NCI-H526 (cell line): Measurements from ENCODE around the gene STARD10.
A peak's percentile ranks its signal among the peaks of the same experiment; 100 is the strongest.

Source experiments
- DNase-seq, 2 experiments: peaks; one replicate each; lab custom pipeline; 2025; lab: John Stamatoyannopoulos, UW

STARD10 gene

DNA sequence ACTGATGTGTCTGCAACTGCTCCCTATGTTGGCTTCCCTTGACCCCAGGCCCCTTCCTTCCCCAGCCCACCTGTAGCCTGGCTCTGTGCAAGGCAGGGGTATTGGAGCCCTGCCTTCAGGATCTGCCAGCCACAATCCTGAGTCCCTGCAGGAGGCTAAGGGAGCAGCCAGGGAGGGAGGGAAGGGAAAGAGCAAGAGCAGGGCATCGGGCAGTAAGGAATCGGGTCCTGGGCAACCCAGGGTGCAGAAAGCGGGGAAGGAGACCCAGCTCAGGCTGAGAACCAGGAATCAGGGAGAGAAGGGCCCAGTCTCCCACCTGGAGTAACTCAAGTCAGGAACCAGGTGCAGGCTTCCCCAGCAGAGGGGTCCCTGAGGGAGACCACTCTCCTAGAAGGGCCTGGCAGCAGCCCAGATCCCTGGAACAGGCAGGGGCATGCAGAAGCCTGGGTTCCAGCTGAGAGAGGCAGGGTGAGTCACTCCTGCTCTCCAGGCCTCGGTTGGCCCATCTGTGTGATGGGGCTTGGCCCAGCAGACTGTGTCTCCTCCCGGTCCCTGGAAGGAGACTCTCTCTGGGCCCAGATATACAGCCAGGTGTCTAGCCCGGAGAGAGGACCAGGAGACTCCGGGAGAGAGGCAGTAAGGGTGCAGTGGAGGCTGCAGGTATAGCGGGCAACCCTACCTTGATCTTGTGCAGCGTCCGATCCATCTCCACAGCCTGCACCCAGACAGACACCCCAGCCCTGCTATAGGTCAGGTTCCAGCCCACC, 13.4 kb downstream of the STARD10 start:
- peak in 1 of 2 experiments; percentile 54 for DNase-seq

- no peak for DNase-seq
Observed at GRCh38 chr11:72779495-72780128, 14.2 kb downstream of the STARD10 start.

- peak in 1 of 2 experiments; percentile 52 for DNase-seq
Observed at GRCh38 chr11:72778535-72779494, 15.0 kb downstream of the STARD10 start.

DNA sequence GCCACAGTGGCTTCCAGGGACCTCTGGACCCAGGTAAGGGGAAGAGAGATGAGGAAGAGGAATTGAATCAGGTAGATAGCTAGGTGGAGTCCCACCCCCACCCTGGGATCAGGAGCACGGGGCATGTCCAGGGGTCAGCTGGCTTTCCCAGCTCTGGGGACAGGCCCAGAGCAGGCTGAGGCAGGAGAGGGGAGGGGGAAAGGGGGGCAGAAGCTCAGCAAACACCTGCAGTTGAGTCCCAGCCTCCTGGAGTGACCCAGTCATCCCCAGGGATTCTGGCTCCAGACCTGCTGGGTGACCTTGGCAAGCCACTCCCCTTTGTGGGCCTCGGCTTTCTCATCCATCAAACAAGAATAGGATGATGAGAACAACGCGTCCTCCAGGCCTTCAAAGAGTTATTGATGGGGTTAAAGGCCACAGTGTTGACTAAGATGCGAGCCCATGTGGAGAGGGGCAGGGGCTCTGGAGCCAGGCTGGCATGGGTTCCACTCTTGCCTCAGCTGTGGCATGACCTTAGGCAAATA, 16.0 kb downstream of the STARD10 start:
- peak in 1 of 2 experiments; percentile 68 for DNase-seq

- DNase-seq = no peak
Observed at GRCh38 chr11:72776844-72777754, 16.7 kb downstream of the STARD10 start.

GRCh38 chr11:72776117-72776843, 17.6 kb downstream of the STARD10 start:
- DNase-seq = no peak

DNA sequence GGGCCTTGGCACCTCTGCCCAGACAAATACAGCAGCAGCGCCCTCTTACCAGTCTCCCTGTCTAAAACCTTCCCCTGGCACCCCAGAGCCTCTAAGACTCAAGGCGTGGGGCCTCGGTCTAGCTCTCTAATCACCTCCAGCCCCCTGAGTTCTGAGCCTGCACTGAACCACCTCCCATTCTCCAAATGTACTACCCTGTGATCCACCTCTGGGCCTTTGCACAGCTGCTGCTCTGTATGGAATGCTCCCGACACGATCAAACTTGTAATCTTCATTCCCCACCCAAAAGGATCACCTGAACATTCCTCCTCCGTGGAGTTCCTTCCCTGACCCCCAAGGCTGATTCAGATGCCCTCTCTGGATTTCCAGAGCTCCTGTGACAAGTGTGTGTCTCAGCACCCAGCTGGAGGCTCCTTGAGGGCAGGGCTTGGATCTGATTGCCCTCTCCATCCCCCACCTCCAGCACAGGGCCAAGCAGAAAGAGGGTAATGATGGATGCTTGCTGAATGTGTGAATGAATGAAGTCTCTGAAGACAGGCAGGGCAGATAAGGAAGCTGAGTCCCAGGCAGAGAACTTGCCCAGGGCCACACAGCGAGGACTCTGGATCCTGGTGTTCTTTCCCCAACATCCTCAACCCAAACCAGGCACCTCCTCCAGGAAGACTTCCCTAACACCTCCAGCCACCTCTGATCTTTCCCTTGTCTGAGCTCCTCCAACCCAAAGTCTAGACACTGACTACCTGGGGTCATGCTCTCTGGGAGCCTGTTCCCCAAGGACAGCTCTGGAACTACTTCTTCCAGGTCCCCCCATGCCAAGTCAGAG, 18.3 kb downstream of the STARD10 start:
- no peak for DNase-seq

DNA sequence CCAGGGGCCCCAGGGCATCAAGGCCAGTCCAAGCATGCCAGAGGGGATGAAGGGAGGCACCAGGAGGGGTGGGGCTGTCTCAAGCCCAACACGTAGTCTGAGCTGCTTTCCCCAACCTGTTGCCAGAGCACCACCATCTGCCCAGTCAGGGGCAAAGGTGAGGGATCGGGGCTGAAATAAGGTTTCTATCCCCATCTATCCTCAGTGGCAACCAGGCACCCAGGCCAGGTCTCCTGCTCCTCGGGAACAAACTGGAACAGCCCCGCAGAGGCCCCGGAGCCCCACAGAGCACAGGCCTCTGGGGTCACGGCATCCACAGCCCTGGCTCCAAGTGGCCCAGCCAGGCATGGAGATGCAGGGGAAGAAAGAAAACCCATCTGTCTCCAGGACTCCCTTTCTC, 19.3 kb downstream of the STARD10 start:
- no peak for DNase-seq

DNA sequence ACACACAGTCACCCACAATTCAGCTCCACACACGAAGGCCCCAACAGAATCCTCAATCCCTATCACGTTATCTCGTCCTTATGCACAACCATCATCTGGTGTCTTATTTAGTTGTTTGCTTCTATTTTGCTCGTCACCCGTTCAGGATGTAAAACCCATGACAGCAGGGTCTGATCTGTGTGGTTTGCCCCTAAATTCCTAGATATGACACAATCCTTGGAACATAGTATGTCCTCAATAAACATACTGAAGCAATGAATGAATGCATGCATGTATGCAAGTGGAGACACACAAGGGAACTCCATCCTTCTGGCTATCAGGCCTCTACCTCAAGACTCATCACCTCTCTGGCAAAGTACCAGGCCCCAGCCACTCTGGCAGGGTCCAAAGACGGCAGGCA, 20.2 kb downstream of the STARD10 start:
- DNase-seq = no peak

DNA sequence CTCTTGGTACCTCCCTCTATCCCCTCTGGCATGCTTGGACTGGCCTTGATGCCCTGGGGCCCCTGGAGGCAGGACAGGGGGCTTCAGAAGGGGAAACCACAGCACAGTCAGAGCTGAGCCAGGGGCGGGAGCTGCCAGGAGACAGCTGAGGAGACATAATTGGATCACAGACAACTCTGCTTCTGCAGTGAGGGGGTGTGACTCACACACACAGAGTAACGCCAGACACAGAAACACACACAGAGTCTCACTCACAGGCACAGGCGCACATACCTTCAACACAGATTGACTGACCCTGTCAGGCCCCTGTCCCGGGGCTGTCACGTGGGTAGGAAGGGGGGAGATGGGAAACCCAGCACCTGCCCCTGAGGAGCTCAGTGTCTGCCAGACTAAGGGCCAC, 20.6 kb downstream of the STARD10 start:
- no peak for DNase-seq

GRCh38 chr11:72772059-72772458, 21.8 kb downstream of the STARD10 start:
- no peak for DNase-seq

DNA sequence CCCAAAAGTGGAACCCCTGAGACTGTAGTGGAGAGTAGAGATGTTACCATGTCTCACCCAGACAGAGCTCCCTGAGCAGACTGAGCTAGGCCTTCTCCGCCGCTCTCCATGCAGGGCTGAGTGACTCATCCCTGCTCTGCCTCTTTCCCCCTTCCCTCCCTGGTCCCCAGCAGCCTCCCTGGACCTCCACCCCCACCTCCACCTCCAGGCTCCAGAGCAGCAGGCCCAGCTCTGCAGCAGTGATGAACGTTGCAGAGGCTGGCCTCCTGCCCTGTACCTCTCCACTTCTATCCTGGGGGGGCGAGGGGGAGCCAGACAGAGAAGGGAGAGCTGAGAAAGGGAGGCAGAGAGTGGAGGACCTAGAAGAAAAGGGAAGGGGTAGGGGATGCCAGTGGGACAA, 22.3 kb downstream of the STARD10 start:
- DNase-seq = no peak

DNA sequence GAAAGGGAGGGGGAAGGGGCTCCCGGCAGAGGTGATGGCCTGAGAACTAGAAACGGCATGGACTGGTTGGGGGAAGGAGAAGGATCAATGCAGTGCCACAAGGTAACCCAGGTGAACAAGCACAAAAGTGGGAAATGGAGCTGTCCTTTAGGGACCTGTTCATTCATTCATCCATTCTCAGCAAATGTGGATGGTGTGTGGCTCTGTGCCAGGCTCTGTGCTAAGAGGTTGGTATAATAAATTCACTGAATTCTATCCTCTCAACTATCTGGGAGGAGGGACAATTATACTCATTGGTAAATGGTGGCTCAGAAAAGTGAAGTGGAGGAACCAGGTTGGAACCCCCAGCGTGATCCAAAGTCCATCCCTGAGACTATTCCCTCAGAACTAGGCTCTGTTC, 23.0 kb downstream of the STARD10 start:
- no peak for DNase-seq

GRCh38 chr11:72769680-72770079, 24.2 kb downstream of the STARD10 start:
- no peak for DNase-seq

DNA sequence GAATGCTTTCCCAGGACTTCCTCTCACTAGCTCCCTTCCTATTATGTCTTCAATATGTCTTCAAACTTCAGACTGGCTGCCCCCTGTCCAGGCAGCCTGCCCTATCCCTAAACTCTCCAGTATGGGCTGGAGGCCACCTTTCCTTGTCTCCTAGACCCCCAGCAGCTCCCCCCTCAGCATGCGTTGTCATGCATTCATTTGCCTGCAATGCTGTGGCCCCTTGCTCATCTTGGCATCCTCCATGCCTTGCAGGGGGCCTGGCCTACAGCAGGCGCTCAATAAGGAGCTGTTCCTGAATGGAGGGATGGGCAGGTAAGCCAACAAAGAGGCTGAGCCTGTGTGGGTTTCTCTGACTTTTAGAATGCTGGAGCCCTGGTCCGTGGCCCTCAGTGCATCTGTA, 25.3 kb downstream of the STARD10 start:
- no peak for DNase-seq

DNA sequence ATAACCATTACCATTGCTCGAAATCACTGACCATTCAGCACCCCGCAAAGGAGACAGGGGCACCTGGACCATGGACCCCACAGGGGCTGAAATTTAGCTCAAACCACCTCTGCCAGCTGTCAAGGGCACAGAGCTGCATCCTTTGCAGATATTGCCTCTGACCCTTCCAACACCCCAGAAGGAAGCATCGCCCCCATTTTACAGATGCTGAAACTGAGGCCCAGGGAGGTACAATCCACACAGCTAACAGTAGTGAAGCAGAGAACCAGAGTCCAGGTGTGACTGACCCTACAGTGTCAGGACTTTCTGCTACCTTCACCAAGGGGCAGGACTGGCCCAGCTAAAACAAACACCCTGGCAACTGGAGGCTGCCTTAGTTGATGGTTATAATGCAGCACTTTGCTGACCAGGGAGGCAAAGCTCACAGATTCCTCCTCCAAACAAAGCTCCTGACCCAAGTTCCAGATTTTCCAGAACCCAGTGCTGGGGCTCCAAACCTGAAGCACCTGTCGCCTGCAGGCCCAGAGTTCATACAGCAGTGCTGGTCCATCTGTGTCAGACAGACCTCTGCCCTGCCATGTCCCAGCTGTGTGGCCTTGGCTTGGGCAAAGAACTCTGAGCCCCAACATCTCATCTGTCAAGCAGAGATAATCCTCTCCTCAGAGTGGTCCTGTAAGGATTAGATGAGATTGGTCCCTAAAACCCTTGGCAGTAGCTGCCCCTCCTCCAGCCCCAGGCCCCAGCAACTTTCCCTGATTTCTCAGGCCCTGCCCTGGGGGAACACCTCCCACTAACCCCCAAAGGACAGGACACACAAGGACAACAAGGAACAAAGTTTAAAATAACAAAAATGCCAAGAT, 26.4 kb downstream of the STARD10 start:
- DNase-seq = no peak

- DNase-seq = peak in 1 of 2 experiments; percentile 80
Observed at GRCh38 chr11:72766152-72766902, 27.5 kb downstream of the STARD10 start.

DNA sequence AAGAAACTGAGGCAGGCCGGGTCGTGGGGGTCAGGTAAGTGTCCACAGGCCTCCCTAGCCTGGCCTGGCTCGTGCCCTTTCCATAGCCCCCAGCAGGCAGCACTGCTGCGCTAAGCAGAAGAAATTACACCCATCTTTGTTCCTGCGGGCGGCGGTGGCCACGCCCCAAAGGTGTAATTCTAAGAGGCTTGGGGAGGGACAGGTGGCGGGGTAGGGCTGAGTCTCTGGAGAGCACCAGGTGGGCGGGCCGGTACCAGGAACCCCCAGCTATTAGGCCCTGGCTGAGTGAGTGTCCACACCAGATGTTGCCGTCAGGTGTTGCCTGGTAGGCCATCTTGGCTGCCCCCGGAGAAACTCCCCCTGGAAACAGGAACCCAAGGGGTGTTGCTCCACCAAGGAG, 29.3 kb downstream of the STARD10 start:
- DNase-seq = peak; percentile 78 to 93
